ENCODE results near the gene MRPL48. TPM values are rescaled to one million over a fixed set of nuclear protein-coding genes. Genes with fewer than 3 reads are reported as not detected.

Gene MRPL48
- polyA plus RNA-seq, 1 of the 3 experiments (the other 2 are of a cell fraction): 29.2 TPM

- Histone ChIP-seq H3K4me3 (ENCODE audit: low read depth in 2 of 2, low read length in 1 of 2) (no peak overlapping the region), H3K9ac (no peak overlapping the region), H3K79me2 (ENCODE audit: insufficient read depth) (no peaks in the 10 kb centered on the region), H3K36me3 (replicated peaks in 1 of 2; ENCODE audit: control insufficient read depth in 1 of 2, insufficient read depth in 2 of 2, low read length in 1 of 2) (no peaks in the 10 kb centered on the region), H3K27ac (ENCODE audit: low read depth in 2 of 2, low read length in 1 of 2) (no peak overlapping the region), H3K9me2 (no peaks in the 10 kb centered on the region), H4K20me1 (ENCODE audit: insufficient read depth) (no peaks in the 10 kb centered on the region), H2AFZ (ENCODE audit: low read depth) (no peak overlapping the region), H3K9me3 (no peaks in the 10 kb centered on the region), H3K4me2 (no peak overlapping the region), H3K4me1 (ENCODE audit: control insufficient read depth in 1 of 2, insufficient read depth in 2 of 2, low read depth in 1 of 2, low read length in 1 of 2) (peaks cover 0 to 11% of the 10 kb centered on the region in 2 experiments; a peak in 1 of 4 replicates), H3K27me3 (ENCODE audit: insufficient read depth) (no peaks in the 10 kb centered on the region), H3F3A (replicated peaks; ENCODE audit: insufficient read depth) (no peaks in the 10 kb centered on the region)
- 97% methylated on average over 8 of the region's 8 CpGs for WGBS (ENCODE audit: low lambda C conversion rate)
- DNase-seq: no peak
- TF ChIP-seq GABPA (IDR thresholded peaks at IDR 0.05; ENCODE audit: low read depth) (no peak), RFX5 (IDR thresholded peaks at IDR 0.05; ENCODE audit: low read length) (no peak), MXI1 (IDR thresholded peaks at IDR 0.05; ENCODE audit: low read depth, low read length) (no peak), FOXJ3 (CRISPR knock-in tag; IDR thresholded peaks at IDR 0.05) (no peak), REST (IDR thresholded peaks at IDR 0.05; ENCODE audit: low read depth, low read length) (no peak), TAF1 (IDR thresholded peaks at IDR 0.05; ENCODE audit: borderline replicate concordance, low read depth, low read length) (no peak)
- CTCF ChIA-PET: interaction anchor here (0.8 kb wide), 1 partner anchor 85 kb away, joined by 3 read pairs; no protein-coding TSS in a partner anchor
- POLR2A ChIA-PET: no interaction called here
Measured at GRCh38 chr11:73814812-73815211, 27.1 kb downstream of the MRPL48 start.

GRCh38 chr11:73818846-73819245 lies 31.2 kb downstream of the MRPL48 start:
- no peak overlapping the region for H3K9ac ChIP-seq
- POLR2A ChIA-PET: no interaction called here
- no peaks in the 10 kb centered on the region for H4K20me1 ChIP-seq (ENCODE audit: insufficient read depth)
- no peaks in the 10 kb centered on the region for H3K9me2 ChIP-seq
- no peak overlapping the region for H3K4me2 ChIP-seq
- no peak overlapping the region for H3K27ac ChIP-seq (ENCODE audit: low read depth in 2 of 2, low read length in 1 of 2)
- H3K27me3 ChIP-seq (ENCODE audit: insufficient read depth): no peaks in the 10 kb centered on the region
- no peaks in the 10 kb centered on the region for H3K9me3 ChIP-seq
- no peaks in the 10 kb centered on the region for H3F3A ChIP-seq (replicated peaks; ENCODE audit: insufficient read depth)
- H3K36me3 ChIP-seq (replicated peaks in 1 of 2; ENCODE audit: control insufficient read depth in 1 of 2, insufficient read depth in 2 of 2, low read length in 1 of 2): no peaks in the 10 kb centered on the region
- TF ChIP-seq RCOR1 (IDR thresholded peaks at IDR 0.05; ENCODE audit: low read length): no peak
- TF ChIP-seq MEF2A (IDR thresholded peaks at IDR 0.05; ENCODE audit: borderline replicate concordance, low read depth): no peak
- no peak for TF ChIP-seq JUND (IDR thresholded peaks at IDR 0.05)
- TF ChIP-seq REST (IDR thresholded peaks at IDR 0.05; ENCODE audit: low read depth, low read length): no peak
- no peak for TF ChIP-seq GABPA (IDR thresholded peaks at IDR 0.05; ENCODE audit: low read depth)
- no peaks in the 10 kb centered on the region for H3K79me2 ChIP-seq (ENCODE audit: insufficient read depth)
- H3K4me3 ChIP-seq (ENCODE audit: low read depth in 2 of 2, low read length in 1 of 2): no peak overlapping the region
- peak; percentile 19 for DNase-seq
- no peak overlapping the region for H2AFZ ChIP-seq (ENCODE audit: low read depth)
- CTCF ChIA-PET: interaction anchor here (0.7 kb wide), 1 partner anchor 511 kb away, joined by 3 read pairs; no protein-coding TSS in a partner anchor
- peaks cover 0 to 11% of the 10 kb centered on the region in 2 experiments; a peak in 1 of 4 replicates for H3K4me1 ChIP-seq (ENCODE audit: control insufficient read depth in 1 of 2, insufficient read depth in 2 of 2, low read depth in 1 of 2, low read length in 1 of 2)
